Stimulated activated CD8-positive, alpha-beta memory T cell treated with anti-CD3 and anti-CD28 coated beads, Interleukin-7, amount 100 ng/mL, for 4 hours (primary cell): ENCODE data around the gene C1orf53.

Experiments used
- DNase-seq, 2 donors: peaks; one replicate each; pipeline ENCODE4 v3.0.0-alpha.2; 2020; ENCODE audit warnings: low read depth in 2 of 2

C1orf53 gene

GRCh38 chr1:197955486-197956394 is 53.3 kb downstream of the C1orf53 start:
- no peak for DNase-seq
